HG03135 (cell line): ENCODE results near the gene STK11.

ENCODE experiments used
- ATAC-seq: cut with Tn5 transposase; IDR thresholded peaks from one replicate; pipeline ENCODE4 v1.9.1; 2021; ENCODE audit warnings: mild to moderate bottlenecking, moderate library complexity; ENCODE audit not compliant: unreplicated experiment

The STK11 gene

DNA sequence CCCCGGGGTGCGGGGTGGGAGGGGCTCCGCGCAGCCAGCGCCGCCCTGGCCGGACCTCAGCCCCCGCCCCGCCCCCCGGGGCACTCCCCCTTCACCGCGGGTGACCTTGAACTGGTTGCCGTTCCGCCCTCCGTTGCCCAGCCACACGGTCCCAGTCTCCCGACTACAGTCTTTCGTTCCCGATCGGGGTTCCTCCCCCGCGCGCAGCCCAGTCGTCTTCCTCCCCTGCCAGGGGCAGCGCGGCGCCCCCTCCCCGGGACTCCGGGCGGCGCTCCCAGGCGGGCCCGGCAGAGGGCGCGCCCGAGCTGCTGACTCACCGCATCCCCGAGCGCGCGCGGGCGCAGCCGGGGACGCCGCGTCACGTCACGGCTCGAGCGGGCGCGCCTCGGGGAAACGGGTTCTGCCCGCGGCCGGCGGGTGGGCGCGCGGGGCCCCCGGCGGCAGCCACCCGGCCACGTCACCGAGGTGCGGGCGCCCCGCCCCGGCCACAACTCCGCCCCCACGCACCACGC is 43.3 kb downstream of the STK11 start:
- ATAC-seq = peak; percentile 28

DNA sequence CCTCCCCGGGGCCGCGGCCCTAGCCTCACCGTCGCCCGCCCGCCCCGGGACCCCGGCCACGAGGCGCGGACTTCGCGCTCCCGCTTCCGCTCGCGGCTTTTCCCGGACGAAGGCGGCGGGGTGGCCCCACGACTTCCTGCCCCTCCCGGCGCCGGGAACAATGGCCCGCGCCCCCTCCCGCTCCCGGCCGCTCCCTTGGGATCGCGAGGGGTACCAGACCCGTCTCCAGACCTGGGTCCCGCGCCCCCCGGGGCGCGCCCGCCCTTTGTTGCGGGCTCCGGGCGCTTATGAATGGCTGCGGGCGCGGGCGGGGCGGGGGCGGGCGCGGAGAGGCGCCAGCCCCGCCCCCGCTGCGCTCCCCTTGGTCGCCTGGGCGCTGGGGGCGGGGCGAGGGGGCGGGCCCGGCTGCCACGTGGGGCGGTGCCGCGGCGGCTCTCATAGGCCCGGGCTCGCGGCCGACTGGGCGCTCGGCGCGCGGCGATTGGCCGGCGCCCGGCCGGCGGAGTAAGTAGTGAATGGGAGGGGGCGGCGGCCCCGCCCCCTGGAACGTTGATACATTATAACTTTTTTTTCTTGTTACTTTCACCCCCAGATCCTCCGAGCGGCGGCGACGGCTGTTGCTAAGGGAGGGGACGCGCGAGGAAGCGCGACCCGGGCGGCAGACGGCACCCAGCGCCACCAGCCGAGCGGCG is 43.9 kb downstream of the STK11 start:
- ATAC-seq = peak; percentile 36

DNA sequence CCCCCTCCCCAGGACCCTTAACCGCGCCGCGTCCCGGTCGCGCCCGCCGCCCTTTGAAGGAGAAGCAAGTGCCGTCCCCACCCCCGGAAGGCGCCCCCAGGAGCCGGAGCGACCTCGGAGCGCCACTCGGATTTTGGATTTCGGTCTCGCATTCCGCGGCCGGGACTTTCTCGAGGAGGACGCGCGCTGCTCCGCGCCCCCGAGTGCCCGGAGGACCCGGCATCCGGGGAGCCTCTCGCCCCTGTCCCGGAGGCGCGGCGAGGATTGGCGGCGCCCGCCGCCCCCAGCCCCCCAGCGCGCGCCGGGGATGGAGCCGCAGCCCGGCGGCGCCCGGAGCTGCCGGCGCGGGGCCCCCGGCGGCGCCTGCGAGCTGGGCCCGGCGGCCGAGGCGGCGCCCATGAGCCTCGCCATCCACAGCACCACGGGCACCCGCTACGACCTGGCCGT is 44.4 kb downstream of the STK11 start:
- peak; percentile 0 for ATAC-seq

DNA sequence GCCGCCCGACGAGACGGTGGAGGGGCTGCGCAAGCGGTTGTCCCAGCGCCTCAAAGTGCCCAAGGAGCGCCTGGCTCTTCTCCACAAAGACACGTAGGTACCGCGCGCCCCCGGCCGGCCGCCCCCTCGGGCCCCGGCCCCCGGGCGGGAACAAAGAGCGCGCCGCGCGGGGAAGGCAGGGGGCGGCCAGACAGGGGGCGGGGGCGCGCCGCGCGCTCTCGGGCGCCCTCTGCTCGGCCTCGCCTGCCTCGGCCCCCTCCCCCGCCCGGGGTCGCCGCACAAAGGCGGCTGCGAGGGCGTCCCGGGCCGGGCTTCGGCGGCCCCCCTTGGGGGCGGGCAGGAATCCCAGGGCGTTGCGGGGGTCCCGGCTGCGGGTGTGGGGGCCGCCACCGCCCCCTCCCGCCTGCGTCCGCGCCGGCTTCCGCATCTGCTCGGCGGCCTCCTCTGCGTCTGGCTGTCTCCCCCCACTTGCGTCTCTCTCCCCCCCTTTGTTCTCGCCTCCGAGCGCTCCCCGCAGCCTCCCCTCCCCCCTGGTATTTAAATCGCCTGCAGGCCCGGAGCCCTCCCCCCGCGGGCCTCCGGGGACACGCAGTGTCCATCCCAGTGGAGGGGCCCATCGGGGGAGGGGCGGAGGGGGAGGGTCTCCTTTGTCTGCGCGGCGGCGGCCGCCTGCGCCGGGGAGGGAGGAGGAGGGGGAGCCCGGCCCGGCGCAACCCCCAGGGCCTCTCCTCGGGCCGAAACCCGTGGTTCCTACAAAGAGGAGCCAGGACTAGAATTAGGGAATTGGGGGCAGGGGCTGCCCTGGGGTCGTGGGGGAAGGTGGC is 45.1 kb downstream of the STK11 start:
- no peak for ATAC-seq

DNA sequence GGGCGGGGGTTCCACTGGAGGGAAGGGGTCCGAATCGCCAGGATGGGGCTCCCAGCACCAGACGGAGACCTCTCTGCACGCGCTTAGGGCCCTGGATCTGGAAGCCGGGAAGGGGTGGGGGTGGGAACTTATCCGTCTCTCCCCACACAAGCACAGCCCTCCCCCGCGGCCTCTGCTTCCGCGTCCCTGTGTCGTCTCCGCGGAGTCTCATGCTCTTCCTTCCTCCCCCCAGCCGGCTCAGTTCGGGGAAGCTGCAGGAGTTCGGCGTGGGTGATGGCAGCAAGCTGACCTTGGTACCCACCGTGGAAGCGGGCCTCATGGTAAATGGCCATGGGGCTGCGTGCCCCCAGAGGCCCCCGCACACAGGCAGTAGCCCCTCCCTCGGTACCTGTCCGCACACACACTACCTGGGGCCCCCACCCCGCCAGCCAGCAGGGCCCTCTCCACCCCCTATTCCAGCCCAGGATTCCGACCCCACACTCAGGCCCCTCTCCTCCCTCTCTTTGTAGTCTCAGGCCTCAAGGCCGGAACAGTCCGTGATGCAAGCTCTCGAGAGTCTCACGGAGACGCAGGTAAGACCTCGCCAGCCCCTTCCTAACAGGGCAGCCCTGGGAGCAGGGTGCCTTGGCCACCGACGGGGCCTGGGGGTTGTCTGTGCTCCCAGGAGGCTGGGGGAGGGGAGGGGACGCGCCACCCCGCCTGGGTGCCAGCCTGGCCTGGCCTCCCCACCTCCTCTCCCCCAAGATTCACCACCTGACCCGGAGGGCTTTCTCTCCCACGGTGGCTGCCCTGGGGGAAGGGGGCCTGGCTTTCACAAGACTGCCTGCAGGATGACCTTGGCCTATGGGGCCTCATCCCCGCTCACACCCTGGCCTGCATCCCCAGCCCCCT is 46.0 kb downstream of the STK11 start:
- no peak for ATAC-seq

DNA sequence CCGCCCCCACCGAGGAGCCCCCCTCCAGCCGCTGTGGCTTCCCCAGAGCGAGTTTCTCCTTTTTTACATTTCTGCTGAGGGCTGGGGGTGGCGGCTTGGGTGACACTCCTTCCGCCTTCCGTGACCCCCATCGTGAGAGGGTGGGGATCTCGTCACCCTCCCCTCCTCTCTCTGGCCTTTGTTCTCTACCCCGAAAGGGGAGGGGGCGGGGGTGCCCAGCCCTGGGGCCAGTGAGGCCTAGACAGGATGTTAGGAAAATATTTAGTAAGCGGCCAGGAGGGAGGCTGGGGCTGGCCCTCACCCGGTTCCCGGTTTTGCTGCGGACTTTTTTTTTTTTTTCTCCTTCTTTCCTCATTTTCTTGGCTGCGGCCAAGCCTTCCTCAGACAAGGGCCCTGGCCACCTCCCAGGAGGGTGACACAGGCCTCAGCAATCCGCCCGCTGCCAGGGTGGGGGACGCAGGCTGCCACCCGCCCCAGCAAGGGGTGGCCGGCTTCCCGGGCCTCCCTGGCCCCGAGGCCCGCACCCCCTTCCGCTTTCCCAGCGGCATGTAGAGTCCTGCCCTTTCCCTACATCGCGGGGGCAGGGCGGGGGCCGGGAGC is 46.7 kb downstream of the STK11 start:
- no peak for ATAC-seq

DNA sequence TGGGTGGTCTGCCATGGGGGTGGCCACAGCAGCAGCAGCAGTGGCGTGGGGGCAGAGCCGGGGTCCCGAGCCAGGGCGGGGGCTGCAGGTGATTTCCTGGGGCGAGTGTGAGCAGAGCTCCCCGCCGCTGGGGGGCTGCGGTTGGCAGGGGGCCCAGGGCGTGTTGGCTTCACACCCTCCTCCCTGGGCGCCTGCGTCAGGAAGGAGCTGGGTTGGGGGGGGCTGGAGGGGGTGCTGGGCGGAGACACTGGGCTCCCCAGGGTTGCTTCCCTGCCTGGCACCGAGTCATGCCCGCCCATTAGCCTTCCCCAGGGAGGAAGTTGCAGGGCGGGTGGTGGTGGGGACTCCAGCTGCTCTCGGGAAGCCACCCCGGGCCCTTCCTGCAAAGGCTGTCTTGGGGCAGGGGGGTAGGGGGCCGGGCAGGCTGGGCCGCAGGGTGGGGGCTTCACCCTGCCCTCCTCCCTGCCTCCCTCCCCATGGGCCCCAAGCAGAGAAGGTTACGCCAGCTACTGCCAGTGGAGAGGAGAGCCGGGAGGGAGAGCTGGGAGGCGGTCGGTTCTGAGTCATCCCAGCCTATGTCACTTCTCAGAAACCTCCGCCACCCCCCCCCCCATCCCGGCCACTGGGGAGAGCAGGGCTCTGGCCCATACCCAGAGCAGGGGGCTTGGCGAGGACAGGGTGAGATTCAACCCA is 47.4 kb downstream of the STK11 start:
- ATAC-seq = no peak

DNA sequence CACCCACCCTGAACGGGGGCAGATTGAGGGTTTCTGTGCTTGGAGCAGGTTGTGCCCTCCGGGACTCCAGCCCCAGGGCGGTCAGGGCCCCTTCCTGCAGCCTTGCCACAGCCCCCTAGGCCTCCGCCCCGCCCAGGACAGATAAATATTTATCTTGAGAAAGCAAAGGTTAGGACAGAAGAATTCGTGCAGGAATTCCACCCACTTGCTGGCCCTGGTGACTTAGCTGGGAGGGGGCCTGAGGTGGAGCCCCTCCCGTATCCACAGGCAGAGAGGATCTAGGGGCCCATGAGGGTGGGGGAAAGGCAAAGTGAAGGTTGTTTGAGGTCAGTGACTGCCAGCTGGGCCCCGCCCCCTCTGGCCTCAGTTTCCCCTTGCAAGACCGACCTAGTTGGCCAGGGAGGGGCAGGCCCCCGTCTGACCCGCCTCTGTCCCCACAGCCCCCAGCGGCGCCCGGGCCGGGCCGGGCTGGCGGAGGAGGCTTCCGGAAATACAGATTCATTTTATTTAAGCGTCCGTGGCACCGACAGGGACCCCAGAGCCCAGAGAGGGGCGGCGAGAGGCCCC is 48.0 kb downstream of the STK11 start:
- no peak for ATAC-seq

DNA sequence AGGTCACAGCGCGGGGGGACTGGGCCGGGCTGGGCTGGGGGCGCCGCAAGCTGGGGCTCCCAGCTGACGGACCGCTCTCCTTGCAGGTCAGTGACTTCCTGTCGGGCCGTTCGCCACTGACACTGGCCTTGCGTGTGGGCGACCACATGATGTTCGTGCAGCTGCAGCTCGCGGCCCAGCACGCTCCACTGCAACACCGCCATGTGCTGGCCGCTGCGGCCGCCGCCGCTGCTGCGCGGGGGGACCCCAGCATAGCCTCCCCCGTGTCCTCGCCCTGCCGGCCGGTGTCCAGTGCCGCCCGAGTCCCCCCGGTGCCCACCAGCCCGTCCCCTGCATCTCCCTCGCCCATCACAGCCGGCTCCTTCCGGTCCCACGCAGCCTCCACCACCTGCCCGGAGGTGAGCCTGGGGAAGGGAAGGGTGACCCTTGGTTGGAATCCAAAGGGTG is 48.5 kb downstream of the STK11 start:
- ATAC-seq = no peak

DNA sequence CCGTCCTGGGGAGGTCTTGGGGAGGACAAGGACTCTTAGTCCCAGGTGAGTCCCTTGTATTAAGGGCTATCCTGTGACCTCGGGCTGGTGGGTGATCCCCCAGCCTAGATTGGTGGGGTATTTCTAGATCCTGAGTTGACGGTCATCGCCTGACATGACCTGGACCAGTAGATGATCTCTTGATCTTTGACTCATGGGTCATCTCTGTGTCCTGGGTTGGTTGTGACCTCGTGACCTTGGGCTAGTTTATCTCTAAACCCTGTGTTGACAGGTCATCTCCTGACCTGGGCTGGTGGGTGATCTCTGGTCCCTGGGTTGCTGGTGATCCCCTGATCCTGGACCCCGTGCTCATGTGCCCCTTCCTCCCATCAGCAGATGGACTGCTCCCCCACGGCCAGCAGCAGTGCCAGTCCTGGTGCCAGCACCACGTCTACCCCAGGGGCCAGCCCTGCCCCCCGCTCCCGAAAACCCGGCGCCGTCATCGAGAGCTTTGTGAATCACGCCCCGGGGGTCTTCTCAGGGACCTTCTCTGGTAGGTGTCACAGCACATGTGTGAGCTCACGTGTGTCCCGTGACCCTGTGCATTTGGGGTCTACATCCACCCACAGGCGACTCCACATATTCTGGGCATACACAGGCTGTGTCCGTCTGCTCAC is 49.1 kb downstream of the STK11 start:
- no peak for ATAC-seq

DNA sequence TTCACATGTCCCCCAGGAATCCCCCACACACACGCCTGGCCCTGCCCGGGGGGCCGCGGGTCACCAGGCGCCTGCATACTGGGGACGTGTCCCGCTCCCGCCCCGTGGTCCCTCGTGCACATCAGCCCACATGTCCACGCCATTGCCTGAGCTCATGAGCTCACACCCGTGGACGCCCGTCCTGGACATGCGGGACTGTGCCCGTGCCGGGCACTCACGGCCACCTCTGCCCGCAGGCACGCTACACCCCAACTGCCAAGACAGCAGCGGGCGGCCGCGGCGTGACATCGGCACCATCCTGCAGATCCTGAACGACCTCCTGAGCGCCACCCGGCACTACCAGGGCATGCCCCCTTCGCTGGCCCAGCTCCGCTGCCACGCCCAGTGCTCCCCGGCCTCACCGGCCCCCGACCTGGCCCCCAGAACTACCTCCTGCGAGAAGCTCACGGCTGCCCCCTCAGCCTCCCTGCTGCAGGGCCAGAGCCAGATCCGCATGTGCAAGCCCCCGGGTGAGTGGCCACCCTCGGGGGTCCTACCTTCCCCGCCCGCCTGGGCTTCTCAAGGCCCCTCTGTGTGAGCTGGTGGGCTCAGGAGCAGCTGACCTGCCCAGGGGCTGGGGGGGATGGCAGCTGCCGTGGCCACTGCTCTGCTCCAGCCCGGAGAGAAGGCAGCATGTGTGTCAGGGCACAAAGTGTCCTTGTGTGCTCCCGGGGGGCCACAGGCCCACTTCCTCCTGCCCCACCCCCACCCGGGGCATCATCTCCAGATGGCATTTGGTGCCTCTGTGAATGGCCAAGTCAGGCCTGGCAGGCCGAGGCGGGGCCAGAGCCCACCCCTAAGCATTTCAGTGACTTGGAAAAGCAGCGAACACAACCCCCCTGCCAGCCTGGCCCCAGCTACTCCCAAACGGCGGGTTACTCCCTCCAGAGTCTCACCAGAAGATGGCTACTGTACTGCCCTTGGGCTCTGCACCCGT is 49.9 kb downstream of the STK11 start:
- no peak for ATAC-seq

DNA sequence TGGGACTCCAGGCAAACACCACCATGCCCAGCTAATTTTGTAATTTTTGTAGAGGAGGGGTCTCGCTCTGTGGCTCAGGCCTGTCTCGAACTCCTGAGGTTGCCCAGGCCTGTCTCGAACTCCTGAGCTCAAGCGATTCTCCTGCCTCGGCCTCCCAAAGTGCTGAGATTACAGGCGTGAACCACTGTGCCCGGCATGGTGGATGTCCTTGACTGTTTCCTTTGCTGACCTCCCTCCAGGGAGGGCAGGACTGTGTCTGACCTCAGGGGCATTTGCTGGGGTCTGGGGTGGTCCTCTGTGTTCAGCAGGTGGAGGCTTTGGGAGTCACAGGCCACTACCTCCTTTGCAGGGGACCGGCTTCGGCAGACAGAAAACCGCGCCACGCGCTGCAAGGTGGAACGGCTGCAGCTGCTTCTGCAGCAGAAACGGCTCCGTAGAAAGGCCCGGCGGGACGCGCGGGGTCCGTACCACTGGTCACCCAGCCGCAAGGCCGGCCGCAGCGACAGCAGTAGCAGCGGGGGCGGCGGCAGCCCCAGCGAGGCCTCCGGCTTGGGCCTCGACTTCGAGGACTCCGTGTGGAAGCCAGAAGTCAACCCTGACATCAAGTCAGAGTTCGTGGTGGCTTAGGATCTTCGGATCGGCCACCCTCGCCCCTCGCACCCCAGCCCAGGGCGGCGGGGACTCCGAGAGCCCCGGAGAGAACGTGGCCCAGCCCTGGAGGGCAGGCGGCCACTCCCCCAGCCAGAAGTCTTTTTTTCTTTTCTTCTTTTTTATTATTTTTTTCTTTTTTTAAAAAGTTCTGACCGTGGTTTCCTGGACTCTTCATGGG is 51.3 kb downstream of the STK11 start:
- no peak for ATAC-seq

DNA sequence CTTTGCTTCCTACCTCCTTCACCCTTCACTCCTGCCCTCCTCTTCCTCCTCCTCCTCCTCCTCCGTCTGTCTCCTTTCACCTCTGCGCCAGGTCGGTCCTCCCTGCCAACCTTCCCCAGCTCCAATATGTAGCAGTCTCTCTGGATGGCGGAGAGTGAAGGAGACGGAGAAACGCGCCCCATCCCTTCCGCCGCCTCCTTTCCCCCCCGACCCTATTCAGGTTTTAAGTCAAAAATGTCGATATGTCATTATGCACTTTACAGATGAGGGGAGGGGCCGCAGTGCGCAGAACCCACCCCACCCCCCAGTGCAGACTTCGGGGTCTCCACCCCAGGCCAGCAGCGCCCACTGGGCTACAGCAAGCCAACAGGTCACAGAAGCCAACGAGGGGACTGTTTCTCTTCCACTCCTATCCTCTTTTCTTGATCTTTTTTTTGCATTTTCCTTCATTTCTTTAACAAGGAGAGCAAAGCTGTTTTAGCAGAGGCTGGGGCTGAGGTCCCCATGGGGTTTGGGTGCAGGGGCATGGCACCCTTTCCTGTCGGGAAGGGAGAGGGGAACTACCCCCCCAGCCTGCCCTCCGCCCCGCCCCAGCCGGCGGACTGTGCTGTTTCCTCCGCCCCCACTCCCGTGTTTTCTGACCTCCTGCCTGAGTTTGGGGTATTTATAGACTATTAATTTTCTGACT is 52.0 kb downstream of the STK11 start:
- ATAC-seq = no peak

DNA sequence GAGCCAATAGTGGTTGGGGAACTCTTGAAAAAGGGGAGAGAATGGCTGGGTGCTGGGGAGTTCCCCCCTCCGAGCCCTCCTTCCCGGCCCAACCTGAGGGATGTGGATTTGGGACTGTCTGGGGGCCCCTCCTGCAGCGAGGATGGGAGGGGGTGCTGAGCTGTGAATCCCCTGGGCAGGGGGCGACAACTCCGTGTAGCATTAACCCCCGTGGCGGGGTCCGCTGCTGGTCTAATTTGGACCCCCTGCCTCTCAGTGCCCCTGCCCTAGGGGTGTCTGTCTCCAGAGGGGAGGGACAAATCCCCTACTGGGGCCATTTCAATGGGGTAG is 52.5 kb downstream of the STK11 start:
- no peak for ATAC-seq

DNA sequence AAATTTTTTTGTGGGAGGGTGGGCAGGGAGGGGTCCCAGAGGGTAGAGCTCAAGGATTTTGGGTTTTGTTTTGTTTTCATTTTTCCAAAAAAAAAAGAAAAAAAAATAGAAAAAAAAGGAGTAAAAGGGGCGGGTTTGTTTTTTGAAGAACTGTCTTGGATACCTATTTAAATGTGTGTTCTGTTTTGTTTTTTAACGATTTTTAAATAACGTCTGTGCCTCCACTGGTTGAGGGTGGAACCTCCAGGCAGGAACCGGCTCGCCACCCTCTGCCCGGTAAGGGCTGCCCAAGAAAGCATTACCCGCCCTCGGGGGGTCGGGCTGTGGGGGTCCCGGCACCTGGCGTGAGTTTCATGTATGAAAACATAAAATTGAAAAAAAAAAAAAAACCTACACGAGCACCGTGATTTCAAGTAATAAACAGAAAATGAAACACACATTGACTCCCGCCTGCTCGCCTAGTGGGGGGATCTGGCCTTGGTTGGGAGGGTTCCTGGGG is 53.2 kb downstream of the STK11 start:
- no peak for ATAC-seq

DNA sequence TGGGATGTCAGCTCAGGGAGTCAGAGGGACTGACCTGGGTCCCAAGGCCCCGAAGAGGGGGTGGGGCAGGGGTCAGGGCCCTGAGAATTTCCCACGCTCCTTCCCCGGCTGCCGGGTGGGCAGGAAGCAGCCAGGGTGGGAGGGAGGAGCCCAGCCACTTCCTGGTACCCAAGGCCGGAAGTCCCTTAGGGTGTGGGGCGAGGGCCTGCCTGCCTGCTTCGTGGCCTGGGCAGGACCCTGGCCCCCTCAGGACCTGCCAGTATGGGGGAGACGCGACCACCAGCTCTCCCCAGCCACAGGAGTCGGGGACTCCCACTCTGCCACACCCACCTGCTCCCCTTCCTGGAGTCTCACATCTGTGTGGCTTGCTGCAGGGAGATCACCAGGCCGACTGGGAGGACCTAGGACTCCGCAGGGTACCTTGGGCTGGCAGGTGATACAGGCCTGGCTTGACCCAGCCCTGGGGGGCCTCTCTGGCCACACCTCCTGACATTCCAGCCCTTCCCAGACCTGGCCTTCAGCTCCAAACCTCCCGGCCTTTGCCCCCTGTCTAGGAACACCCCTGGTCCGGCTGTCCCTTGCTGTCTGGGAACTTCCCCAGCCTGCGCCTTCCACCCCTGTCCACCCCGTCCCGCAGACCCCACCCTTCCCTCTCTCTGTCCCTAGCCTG is 53.8 kb downstream of the STK11 start:
- ATAC-seq = no peak
